Activated CD4-positive, alpha-beta T cell treated with anti-CD3 and anti-CD28 coated beads for 1 hour (primary cell): ENCODE measurements around the gene NSF.
"Not testable (repeated sequence)": the region's sequence is repeated elsewhere in the genome, so short reads cannot be mapped to it uniquely, and the experiment has no call there.

Experiments
- DNase-seq: peaks from one replicate; pipeline ENCODE4 v3.0.0-alpha.2; 2020

The NSF gene

DNA sequence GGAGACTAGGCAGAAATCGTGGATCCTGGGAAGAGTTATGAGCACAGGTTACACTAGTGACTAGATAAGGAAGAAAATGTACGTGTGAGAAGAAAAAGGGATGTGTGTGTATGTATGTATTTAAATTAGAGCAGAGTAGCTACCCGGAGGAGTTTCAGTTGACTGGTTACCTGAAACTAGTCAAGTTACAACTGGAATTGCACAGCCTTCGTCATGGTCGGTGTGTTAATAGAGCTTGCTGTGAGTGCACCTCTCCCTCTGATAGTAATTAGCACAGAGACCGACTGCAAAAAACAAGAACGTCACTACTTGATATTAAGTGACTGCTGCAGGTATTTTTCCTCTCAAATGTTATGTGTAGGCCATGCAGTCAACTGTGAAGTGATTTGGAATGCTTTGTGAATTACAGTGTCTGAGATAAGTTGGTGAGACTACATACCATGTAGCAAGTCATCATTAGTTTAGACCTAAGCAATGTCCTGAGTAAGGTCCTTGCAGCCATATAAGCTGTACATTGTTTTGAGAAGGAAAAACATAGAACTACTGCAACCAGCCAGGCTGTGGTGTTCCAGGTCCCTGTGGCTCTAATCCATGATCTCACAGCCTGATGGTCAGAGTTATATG lies 132.3 kb downstream of the NSF start:
- DNase-seq = no peak

DNA sequence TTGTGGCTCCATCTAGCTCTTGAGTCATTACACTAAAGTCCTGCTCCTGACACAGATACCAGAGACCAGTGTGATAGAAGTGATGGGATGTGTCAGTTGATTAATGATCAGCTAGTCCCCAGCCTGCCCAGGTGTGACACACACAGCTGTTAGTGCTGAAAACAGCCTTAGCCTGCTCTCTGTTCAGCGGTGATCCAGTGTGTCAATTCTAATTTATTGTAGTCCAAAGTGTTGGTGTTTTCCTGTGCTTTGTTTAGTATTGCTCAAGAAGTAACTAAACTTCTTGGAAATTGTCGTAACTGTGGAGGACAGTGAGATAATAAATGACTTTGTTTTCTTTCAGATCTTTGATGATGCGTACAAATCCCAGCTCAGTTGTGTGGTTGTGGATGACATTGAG lies 135.7 kb downstream of the NSF start:
- DNase-seq = no peak

DNA sequence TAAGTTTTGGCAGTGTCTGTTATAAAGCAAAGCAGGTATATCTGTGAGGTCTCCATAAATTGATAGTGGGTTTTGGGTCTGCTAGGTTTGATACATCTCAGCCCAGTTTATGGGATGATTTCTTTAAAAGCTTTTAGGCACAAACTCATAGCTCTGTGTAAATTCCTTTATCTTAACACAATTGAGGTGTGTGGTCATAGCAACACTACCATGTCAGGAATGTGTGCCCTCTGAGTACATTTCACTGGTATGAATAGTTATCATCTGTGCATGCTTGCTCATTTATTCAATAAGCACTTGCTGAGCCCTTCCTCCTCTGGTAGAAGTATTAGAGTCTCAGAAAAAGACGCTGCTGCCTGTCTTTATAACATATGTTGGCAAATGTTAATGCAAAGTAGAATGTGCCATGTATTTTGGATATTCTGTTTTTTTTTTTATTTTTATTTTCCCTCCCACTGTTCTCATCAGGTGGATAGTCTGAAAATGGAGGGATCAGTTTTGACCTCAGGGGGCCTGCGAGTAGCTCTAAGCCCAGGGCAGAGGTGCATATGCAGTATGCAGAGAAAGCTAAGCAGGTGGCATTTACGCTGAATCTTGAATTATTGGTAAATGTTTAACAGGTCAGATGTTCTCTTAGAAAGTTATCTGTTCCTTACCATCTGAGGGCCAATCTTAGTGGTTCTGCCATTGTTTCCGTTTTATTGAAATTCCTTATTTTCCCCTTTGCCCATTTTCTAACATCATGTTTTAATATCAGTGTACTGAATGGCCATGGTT lies 137.3 kb downstream of the NSF start:
- no peak for DNase-seq

DNA sequence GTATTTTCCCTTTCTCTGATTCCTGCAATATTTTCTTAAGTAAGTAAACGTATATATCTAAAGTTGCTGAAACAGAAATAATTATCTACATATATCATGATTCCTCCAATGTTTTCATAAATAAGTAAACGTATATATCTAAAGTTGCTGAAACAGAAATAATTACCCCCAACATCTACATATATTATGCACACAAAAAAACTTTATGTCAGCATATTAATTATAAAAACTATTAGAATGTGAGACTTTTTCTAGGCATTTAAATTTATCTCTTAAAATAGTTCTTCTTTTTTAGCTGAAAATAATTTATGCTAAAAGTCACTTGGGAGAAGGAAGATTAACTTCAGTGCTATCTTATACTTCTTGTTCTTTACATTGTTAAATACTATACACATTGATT lies 139.6 kb downstream of the NSF start:
- no peak for DNase-seq

DNA sequence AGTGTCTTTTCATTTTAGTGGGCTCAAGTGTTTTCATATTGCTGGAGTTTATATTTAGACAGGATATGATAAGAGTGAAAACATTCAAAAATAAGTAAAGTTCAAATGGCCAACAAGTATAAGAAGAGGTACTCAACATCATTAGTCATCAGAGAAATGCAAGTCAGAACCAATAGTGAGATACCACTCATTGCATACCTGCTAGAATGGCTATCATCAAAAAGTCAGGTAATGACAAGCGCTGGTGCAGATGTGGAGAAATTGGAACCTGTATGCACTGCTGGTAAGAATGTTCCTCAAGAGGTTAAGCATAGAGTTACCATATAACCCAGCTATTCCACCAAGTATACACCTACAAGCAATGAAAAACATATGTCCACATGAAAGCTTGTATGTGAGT lies 140.2 kb downstream of the NSF start:
- DNase-seq = no peak

DNA sequence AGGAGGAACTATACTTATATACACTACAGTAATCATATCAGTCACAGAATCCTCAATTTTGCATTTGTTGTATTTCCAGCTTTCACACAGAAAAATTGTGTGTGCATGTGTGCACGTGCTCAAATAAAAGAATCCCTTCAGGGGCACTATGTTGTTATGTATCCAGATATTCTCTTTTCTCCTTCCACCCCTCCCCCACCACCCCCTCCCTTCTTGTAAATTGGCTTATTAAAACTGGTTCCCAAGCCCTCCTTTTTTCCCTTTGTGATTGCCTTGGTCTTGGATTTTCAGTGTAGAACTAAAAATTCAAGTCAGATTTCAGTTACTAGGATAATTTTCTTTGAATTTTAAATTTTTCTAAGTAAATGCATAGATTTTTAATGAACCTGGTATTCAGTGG lies 141.7 kb downstream of the NSF start:
- no peak for DNase-seq

DNA sequence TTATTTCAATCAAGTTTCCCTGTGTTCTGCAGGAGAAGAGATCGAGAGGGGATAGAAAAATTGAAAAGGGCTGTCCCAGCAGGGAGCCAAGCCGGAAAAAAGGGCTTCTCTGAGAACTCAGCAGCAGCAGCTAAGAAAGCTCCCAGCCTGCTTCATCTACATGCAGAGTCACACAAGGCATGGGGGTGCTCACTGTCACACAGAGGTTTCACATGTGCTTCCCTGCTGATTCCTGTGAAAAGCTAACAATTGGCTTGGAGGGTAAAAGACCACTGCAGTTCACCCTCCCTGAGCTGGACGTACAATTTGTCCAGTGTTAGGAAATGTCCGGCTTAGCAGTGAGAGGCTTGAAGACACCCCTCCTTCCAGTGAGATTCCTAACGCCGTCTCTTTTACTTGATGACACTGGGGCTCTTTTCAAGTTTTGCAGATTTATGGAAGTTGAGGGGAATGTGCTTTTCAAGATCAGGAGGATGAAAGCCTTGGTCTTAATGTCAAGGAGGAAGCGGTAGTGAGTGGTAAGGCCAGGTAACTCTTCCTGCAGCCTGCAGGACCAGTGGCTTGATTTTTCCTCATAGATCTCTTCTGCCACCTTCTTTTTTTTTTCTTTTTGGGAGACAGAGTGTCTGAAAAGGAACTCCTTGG lies 142.4 kb downstream of the NSF start:
- no peak for DNase-seq

DNA sequence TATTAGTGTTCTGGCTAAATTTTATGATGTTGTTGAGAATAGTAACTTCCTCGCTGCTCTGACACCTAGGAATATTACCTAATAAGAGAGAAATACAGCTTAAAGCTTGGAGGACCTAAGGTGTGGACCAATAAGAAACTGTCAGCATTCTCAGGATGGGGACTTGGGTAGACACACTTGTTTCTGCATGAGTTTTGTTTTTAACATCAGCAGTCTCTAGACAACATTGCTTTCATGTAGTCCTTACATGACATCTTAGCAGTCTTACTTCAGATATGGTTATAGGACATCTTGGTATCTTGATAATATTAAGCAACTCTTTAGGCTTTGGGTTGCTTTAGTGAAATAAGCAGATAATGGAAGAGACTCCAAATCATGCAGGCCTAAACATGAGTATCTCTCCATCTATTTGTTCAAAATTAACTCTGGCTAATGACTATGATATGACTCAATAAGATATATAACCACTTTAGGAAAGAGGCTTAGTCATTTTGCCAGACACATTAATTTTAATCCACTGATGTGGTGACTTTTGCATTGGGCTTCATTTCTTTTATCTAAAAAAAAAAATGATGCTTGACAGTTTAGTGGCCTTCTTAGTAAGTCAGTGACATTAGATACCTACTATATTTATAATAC lies 143.5 kb downstream of the NSF start:
- no peak for DNase-seq

DNA sequence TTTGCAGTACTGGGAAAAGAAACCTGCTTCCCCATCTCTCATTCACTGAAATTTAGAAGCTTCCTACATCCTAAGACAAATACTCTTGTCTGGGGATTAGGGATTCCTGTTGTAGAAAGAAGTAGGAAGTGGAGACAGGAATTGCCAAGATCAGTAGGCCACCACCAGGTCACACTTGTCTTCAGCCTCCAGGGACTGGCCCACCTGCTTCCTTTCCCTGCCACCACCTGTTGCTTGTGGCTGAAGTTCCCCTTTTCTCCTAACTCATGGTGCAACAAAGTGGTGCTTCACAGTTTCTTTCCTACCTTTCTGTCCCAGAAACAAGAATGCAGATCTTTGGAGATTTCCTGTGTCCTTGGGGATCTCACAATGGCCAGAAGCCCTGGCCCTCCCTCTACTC lies 145.6 kb downstream of the NSF start:
- no peak for DNase-seq

DNA sequence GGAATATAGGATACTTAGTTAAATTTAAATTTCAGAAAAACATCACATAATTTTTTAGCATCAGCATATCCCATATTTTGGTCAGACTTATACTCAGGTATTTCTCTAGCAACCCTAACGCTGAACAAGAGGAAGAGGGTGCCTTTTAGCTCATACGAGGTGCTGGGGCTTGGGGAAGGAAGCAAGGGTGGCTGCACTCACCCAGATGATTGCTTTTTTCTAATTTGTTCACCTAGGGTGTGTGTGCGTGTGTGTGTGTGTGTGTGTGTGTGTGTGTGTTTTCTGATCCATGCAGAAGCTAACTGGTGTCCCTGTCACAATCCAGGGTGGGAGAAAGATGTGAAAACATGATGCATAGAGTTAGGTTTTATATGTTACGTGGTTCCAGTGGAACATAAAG lies 146.9 kb downstream of the NSF start:
- no peak for DNase-seq

DNA sequence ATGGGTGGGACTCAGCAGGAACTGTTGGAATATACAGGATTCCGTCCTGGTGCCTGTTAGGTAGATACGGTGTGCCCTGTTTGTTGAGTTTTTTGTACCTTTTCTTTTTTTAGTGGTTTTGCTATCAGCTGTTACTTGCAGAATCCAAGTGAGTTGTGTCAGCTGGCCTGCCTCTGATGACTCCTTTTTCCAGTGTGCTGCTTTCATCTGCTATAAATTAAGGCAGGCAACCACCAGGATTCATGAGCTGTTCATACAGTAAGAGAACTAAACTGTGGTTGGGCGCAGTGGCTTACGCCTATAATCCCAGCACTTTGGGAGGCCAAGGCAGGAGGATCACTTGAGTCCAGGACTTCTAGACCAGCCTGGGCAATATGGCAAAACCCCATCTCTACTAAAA lies 148.1 kb downstream of the NSF start:
- no peak for DNase-seq

DNA sequence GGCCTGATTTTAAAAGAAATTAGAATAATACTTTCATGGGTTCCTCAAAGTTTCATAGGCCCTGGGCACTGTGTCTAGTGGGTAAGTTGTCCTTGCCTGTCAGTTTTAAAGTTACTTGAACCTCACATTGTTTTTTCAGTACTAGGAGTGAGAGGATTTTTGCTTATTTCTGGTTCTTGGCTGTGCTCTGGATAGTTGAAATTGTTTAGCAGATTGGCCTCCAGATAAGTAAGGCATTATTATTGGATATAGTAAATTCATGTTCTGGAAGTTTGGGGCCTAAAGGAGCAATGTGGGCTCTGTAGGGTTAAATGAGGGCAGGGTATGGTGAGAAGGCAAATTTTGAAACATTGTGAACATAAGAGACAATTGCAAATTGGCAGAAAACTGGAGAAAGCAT lies 149.5 kb downstream of the NSF start:
- no peak for DNase-seq

DNA sequence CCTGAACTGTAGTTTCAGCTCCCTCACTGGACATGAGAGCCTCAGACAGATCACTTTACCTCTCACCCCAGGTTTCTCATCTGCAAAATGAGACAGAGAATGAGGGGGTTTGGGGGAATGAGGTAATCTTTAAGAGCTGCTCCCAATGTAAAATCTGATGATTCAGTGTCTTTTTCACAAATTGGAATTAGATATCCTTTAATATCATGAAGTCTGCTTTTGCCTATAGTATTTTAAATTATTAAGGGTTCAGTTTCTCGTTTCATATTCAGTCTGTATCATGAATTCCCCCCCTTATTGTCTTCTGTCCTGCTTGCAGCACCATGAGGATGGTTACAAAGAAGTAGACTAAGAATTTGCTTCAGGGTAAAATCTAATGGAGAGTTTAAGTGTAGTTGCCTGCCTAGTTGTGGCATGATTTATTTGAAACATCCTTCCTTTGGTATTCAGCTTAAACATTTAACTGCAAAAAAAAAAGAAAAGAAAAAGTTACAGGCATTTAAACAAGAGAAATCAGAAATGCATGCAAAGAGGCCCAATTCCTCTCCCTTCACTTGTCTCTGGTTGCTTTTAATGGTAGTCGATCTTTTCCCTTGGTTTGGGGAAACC lies 150.8 kb downstream of the NSF start:
- DNase-seq = no peak

DNA sequence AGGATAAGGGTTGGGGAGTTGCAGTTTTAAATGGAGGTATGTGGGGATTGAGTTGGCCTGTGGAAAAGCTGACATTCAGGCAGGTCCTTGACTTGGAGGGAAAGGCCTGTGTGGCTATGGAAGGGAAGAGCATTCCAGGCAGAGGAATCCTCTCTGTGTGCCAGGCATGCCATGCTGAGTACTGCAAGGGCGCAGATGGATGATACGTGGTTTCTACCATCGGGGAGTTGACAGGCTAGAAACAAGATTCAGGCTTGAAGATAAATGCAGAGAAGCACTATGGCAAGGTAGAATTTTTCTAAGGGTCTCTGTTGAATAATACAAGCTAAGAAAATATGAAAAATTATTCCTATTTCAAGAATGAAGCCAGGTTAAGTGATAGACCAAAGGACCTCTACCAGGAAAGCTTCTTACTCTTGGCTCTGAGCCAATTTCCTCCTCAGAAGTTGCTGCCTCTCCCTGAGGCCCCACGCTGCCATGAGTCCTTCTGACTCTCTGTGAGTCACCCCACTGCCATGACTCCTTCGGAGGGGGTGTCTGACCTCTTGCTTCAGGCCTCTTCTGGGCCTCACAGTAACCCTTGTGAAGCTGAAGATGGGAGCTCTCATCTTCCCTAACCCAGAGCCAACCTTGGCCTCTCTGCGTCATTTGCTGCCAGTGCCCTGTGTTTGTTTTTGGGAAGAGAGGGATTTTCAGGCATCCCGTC lies 152.2 kb downstream of the NSF start:
- DNase-seq = no peak

DNA sequence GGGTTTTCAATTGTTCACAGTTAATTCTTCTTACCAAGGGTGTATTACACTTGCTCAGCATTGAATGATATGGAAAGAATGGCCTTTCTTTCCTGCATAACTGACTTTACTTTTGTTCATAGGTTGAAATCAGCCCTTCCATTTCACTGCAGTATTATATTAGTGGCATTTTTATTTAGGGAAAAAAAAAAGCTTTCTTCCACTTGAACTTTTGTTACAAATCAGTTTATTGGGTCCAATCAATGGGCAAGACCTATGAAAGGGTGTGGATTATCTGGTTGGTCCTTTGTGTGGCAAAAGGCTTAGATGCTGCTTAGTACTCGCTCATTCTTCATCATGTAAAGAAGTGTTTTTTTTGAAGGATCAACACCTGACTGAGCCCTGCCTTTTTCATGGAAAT lies 154.0 kb downstream of the NSF start:
- no peak for DNase-seq

DNA sequence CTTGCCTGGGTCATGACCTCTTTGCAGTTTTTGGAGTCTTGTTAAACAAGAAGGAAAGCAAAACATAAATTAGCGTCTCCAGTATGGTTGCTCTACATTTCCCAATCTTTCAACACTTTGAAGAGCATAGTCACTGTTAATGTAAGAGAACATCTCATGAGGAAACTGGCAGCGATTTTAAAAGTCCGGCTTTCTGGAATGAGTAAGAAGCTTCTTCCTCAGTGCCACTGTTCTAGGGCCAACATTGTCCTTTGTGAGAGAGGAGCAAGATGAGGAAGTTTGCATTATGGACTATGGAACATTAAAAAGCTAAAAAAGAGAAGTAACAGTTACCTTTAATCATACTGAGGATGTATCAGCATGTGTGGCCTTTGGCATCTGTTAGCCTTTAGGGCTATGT lies 154.9 kb downstream of the NSF start:
- no peak for DNase-seq

DNA sequence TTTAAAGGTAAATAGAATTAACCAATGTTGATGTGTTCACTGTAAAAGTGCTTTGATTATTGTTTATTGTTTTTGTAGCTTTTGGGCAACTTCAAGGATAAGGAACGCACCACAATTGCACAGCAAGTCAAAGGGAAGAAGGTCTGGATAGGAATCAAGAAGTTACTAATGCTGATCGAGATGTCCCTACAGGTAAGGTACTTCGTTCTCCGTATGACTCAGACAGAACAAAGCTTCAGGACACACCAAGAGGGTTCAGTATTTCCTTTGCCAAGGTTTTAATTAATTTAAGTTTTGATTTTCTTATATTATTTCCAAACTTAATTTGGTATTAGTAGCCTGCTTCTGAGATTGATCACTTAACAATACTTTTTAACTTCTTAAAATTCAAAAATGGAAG lies 161.0 kb downstream of the NSF start:
- no peak for DNase-seq

DNA sequence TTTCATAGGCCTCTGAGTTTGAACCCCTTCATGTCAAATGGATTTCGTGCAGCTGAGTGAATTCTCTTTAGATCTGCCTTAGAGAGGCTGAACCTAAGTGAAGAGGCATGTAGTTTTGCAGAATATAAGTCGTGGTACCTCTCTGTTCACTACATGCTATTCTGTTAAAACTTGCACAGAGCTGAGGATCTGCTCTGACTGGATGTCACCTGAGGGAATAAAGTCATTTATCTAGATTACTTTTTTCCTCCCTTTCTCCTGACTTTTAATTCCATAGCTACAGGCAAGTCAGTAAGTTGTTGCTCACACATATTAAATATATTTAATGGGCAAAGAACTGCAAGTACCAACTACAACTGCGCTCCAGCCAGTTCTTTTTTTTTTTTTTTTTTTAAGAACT lies 163.3 kb downstream of the NSF start:
- DNase-seq = no peak

DNA sequence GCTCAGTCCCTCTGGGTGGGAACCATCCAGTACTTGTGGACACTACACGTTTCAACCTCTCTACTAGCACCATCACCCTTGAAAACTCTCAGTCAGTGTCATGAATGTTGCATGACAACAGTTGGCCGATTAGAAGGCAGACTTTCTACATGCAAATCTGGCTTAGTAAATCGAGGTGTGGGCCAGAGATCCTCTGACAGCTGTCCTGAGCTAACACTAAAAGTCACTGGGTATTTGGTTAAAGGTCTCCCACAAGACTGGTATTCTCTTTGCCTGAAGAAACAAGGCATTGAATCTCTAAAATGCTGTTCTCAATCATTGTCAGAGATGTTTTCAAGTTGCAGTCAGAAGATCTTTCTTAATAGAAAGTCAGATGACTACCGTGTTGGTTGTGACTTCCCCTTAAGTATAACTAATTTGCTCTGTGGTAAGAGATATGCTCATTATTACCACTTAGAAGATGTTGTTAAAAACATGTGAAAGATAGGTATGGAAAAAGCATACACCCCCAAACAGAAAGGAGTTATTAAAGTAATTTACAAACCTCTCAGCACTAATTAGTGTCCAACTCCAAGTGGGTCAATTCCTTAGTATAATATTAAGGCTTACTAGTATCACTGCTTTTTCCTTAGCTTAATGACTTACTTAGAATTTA lies 165.7 kb downstream of the NSF start:
- DNase-seq = no peak

DNA sequence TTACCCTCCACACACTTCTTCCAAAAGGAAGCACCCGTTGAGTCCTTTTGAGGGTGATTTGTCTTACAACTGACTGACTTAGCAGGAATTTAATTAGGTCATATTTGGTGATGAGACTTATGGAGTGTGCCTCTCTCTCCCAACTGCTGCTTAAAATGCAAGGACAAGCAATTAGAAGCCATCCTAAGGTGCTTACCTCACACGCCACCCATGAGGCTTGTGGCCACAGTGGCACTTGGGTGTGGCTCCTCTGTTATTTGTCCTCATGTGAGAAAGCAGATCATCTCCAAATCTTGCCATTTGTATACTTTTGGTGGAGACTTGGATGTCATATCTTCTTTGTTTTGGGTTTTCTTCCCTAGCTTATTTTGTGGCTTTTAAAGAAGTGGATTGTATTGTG lies 166.4 kb downstream of the NSF start:
- DNase-seq = no peak

DNA sequence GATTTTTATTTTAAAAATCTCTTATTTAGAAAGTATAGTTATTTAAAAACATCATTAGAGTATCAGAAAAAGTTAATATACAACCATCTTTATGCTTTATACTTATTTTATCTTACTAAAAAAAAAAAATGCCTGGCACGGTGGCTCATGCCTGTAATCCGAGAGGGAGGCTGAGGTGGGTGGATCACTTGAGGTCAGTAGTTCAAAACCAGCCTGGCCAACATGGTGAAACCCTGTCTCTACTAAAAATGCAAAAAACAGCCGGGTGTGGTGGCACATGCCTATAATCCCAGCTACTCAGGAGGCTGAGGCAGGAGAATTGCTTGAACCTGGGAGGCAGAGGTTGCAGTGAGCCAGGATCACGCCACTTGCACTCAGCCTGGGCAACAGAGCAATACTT lies 167.1 kb downstream of the NSF start:
- DNase-seq = not testable (repeated sequence)

DNA sequence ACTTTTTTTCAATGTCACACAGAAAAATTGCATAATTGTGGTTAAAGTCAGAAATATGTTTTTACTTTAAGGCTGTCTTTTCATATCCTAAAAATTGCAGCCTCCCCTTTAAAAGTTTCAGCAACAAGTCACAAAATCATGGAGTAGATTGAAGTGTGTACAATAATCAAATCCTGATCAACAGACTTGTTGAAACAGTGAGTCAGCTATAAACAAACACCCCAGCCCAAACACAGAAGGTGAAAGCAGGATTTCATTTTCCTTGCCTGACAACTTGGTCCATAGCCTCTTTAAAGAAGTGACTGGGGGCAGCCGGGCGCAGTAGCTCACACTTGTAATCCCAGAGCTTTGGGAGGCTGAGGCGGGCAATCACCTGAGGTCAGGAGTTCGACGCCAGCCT lies 168.1 kb downstream of the NSF start:
- DNase-seq = no peak
